Pancreas (tissue), 10 donors: ENCODE data around the gene CEP152. TPM values are rescaled to one million over a fixed set of nuclear protein-coding genes. Genes with fewer than 3 reads are reported as not detected.

Experiments used
- ATAC-seq, 4 donors: fragments of 200-7000 bp; cut with Tn5 transposase; one replicate each; pipeline versions ENCODE4 v1.8.0 to v1.9.1; 2020; ENCODE audit warnings: mild to moderate bottlenecking in 4 of 4, moderate library complexity in 4 of 4
- DNase-seq, 6 donors: peaks; one replicate each; pipeline ENCODE4 v3.0.0-alpha.2; 2020
- FAIRE-seq: peaks from 2 replicates; lab custom pipeline; 2012; peaks lifted over from hg19 to GRCh38; lab: Jason Lieb, UNC
- H3K27ac ChIP-seq, 4 donors: fragments of 200-600 bp; sonication (generic); 1 replicate in 3 of 4; 2 replicates in 1 of 4; pipeline versions ENCODE4 v1.5.0 to v1.8.0; 2020
- H3K27me3 ChIP-seq, 4 donors: fragments of 200-600 bp; one replicate each; pipeline ENCODE4 v1.8.0; 2021
- H3K36me3 ChIP-seq, 3 donors: fragments of 200-600 bp; sonication (generic) in 1 of 3; one replicate each; pipeline versions ENCODE4 v1.5.0 to v1.8.0; 2020 to 2021
- H3K4me1 ChIP-seq, 3 donors: fragments of 200-600 bp; one replicate each; pipeline ENCODE4 v1.8.0; 2021
- H3K4me3 ChIP-seq, 4 donors: fragments of 200-600 bp; sonication (generic) in 2 of 4; one replicate each; pipeline versions ENCODE4 v1.5.0 to v1.8.0; 2020 to 2021
- H3K9me3 ChIP-seq, 4 donors: fragments of 200-600 bp; one replicate each; pipeline ENCODE4 v1.8.0; 2021
- WGBS, 2 donors: extraction: QIAGEN DNeasy Blood & Tissue Kit; methylation state at CpG; one replicate each; pipeline ENCODE4 v1.1.7; 2013; 5-methylcytosine and 5-hydroxymethylcytosine counted together
- intact Hi-C, 3 donors: fragments of 100-400 bp; cut with DNase I; formaldehyde crosslinking; loops; one replicate each; pipeline versions ENCODE4 v1.11.1 to v1.14.2; 2022
- polyA plus RNA-seq, 2 donors: library from polyadenylated mRNA; stranded (reverse); fragments of 200-250 nt; gene quantifications; one replicate each; pipeline ENCODE4 v1.2.3, GENCODE V29; 2013
- total RNA-seq, 6 donors: library from RNA; stranded (reverse); fragmentation: NEBNext Ultra II Directional in 4 of 6; extraction: Animal tissue kit (Norgen Biotek cat#: 25700) in 4 of 6; gene quantifications; one replicate each; pipeline versions ENCODE4 v1.2.1 to v1.2.4, GENCODE V29; 2021 to 2023
- TF ChIP-seq, protein P1 (sequence below), 4 donors: fragments of 200-600 bp; sonication (generic) in 3 of 4; IDR thresholded peaks; one replicate each; pipeline versions ENCODE4 v1.5.0 to v1.8.0; 2021; ENCODE audit warnings: antibody characterized with exemption in 4 of 4
- donor health status: healthy with polysubstance abuse.
- donor health status: DM: no; HTN: no; CAD: no; lungs with moderate emphysema.
- donor health status: DM: no; HTN: no; CAD: no.
- donor health status: control.
- donor health status: control.
- donor health status: Bipolar disorder and iron deficiency.
- donor health status: DM: yes; HTN: yes; CAD: no.
- donor health status: DM: no; HTN: no; CAD: no.
- donor health status: DM: no; HTN: no; CAD: no.
- donor health status: DM: yes; HTN: yes; CAD: no.

Gene CEP152
- total and polyA plus RNA-seq, 8 donors = 1.3 to 8.0 (median 2.5) TPM

DNA sequence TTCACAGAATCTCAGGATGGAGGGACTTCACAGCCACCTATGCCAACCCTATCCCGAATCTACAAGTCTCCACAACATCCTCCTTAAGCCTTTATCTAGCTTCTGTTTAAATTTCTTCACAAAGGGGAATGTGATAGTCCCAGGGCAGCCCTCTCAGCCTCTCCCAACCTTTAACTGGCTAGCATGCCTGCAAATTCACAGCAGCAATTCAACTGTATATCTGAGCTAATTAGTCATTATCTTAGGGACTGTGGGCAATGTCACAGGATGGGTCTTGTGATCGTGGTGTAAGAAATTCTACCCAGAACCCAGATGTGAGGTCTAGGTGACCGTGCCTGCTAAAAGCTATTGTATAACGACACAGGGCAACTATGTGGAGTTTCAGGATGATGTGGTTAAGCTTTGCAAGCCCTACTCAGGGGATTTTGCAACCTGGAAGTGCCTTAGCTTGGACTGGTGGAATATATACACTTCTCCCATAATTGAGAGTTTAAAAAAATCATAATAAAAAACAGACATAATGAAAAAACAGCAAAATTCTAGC is 99.8 kb downstream of the CEP152 start:
- Histone ChIP-seq H3K27me3 (no peaks in the 10 kb centered on the region), H3K36me3 (no peaks in the 10 kb centered on the region), H3K4me3 (no peak overlapping the region), H3K27ac (no peak overlapping the region), H3K4me1 (no peaks in the 10 kb centered on the region), H3K9me3 (no peaks in the 10 kb centered on the region)
- TF ChIP-seq, protein P1, sequence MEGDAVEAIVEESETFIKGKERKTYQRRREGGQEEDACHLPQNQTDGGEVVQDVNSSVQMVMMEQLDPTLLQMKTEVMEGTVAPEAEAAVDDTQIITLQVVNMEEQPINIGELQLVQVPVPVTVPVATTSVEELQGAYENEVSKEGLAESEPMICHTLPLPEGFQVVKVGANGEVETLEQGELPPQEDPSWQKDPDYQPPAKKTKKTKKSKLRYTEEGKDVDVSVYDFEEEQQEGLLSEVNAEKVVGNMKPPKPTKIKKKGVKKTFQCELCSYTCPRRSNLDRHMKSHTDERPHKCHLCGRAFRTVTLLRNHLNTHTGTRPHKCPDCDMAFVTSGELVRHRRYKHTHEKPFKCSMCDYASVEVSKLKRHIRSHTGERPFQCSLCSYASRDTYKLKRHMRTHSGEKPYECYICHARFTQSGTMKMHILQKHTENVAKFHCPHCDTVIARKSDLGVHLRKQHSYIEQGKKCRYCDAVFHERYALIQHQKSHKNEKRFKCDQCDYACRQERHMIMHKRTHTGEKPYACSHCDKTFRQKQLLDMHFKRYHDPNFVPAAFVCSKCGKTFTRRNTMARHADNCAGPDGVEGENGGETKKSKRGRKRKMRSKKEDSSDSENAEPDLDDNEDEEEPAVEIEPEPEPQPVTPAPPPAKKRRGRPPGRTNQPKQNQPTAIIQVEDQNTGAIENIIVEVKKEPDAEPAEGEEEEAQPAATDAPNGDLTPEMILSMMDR (IDR thresholded peaks at IDR 0.05) = no peak
- intact Hi-C loops = no loop called here
- DNase-seq (no peak), FAIRE-seq (no peak), ATAC-seq (no peak)
- 73 to 74% methylated on average over 4 of the region's 4 CpGs for WGBS, 2 donors

DNA sequence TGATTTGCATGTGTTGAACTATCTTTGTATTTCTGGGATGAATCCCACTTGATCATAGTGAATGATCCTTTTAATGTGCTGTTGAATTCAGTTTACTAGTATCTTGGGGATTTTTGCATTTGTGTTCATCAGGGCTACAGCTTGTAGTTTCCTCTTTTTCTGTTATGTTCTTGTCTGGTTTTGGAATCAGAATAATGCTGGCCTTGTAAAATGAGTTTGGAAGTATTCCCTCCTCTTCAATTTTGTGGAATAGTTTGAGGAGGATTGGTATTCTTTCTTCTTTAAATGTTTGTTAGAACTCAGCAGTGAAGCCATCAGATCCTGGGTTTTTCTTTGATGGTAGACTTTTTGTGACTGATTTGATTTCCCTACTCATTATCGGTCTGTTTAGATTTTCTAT is 102.2 kb downstream of the CEP152 start:
- ATAC-seq (no peak), DNase-seq (no peak), FAIRE-seq (no peak)
- 91 to 96% methylated on average over 1 of the region's 1 CpG for WGBS, 2 donors
- intact Hi-C loops = no loop called here
- TF ChIP-seq, protein P1 (IDR thresholded peaks at IDR 0.05) = no peak
- Histone ChIP-seq H3K4me3 (no peak overlapping the region), H3K27ac (no peak overlapping the region), H3K4me1 (no peaks in the 10 kb centered on the region), H3K9me3 (no peaks in the 10 kb centered on the region), H3K27me3 (no peaks in the 10 kb centered on the region), H3K36me3 (no peaks in the 10 kb centered on the region)

GRCh38 chr15:48705381-48705780 is 105.5 kb downstream of the CEP152 start:
- no peaks in the 10 kb centered on the region for H3K4me1 ChIP-seq
- no peaks in the 10 kb centered on the region for H3K27me3 ChIP-seq
- 73 to 83% methylated on average over 1 of the region's 1 CpG for WGBS, 2 donors
- intact Hi-C loops = no loop called here
- FAIRE-seq (no peak), DNase-seq (no peak), ATAC-seq (no peak)
- H3K9me3 ChIP-seq = no peaks in the 10 kb centered on the region
- no peaks in the 10 kb centered on the region for H3K36me3 ChIP-seq
- no peak overlapping the region for H3K4me3 ChIP-seq
- H3K27ac ChIP-seq = no peak overlapping the region
- TF ChIP-seq, protein P1 (IDR thresholded peaks at IDR 0.05) = no peak

DNA sequence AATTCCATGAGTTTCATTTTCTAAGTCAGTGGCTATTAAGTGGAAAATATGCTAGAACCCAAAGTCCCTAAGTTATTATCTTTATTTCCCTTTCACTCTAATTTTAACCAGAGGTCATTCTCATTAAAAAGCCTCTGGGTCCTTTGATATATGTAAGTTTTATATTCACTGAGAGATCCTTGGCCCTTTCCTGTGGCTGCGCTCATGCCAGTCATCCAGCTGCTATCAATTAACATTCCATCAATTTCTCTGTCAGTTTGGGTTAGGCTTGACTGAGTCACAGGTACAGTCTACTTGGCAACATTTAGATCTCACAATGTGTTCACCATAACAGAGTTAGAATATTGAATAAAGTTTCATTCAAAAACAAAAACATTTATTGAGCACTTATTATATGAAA is 107.3 kb downstream of the CEP152 start:
- TF ChIP-seq, protein P1 (IDR thresholded peaks at IDR 0.05) = no peak
- DNase-seq (no peak), FAIRE-seq (no peak), ATAC-seq (no peak)
- H3K27me3 ChIP-seq = no peaks in the 10 kb centered on the region
- H3K4me3 ChIP-seq = no peak overlapping the region
- intact Hi-C loops = no loop called here
- H3K4me1 ChIP-seq = no peaks in the 10 kb centered on the region
- no peaks in the 10 kb centered on the region for H3K36me3 ChIP-seq
- H3K9me3 ChIP-seq = no peaks in the 10 kb centered on the region
- H3K27ac ChIP-seq = no peak overlapping the region
- WGBS, 2 donors = 97 to 98% methylated on average over 1 of the region's 1 CpG

- no peak for ATAC-seq
- H3K4me3 ChIP-seq = no peak overlapping the region
- WGBS, 2 donors = 88 to 89% methylated on average over 2 of the region's 2 CpGs
- DNase-seq = no peak
- TF ChIP-seq, protein P1 (IDR thresholded peaks at IDR 0.05) = no peak
- H3K27me3 ChIP-seq = no peaks in the 10 kb centered on the region
- intact Hi-C loops = no loop called here
- no peaks in the 10 kb centered on the region for H3K4me1 ChIP-seq
- H3K36me3 ChIP-seq = no peaks in the 10 kb centered on the region
- no peak overlapping the region for H3K27ac ChIP-seq
- FAIRE-seq = no peak
- H3K9me3 ChIP-seq = no peaks in the 10 kb centered on the region
Measured at GRCh38 chr15:48702569-48703236, 108.2 kb downstream of the CEP152 start.
